ENCODE data around the gene REEP5. TPM values are rescaled to one million over a fixed set of nuclear protein-coding genes. Genes with fewer than 3 reads are reported as not detected.

The REEP5 gene
- total and polyA plus RNA-seq, 2 of the 13 experiments (the other 11 are each of a cell fraction or from before 2014, with no cell fraction given), result 49.4 to 239 TPM

DNA sequence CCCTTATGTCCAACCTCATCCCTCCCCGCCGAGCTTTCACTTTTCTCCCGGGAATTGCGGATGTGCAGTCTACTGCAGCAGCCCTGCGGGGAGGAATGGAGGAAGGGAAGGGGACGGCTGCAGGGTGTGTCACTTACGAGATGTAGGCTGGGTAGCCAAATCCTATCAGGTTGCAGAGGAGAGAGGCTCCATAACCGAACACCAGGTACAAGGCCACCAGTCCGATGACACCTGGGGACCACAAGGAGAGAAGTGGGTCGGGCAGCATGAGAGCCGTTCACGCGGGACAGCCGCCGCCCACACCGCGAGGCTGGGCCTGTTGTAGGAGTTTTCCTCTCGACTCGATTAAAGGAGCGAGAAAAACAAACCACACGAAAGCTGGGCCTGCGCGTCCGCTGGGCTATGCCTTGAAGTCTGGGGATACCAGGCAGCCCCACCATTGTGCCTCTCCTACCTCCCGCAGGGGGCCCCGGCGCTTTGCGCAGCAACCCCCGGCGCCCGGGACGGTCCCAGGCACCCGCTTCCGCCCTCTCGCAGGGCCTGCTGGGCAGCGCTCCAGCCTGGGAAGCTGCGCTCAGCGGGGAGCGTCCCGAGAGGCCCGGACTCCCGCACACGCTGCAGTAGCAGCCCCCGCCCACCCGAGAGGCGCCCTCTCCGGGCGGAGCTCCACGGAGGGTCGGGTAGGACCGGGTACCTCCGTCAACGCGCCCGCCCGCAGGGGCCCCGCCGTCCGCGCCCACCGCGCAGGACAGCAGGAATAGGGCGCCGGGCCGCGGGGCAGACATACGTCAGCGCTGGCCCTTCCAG lies 798 bp downstream of the REEP5 start (continued):
- TF ChIP-seq ZNF367 (CRISPR knock-in tag; IDR thresholded peaks at IDR 0.05; ENCODE audit: borderline replicate concordance), result peak; percentile 4; the same call in 1 of the 2 replicates
- peak; percentile 95 for TF ChIP-seq ZFX (CRISPR knock-in tag; IDR thresholded peaks at IDR 0.05; ENCODE audit: low read depth)
- no peak for TF ChIP-seq NFE2L1 (CRISPR knock-in tag; IDR thresholded peaks at IDR 0.05; ENCODE audit: borderline replicate concordance)
- TF ChIP-seq ZNF501 (CRISPR knock-in tag; IDR thresholded peaks at IDR 0.05), result peak; percentile 59; the same call in 1 of the 2 replicates
- no peak for TF ChIP-seq NONO (IDR thresholded peaks at IDR 0.05)
- TF ChIP-seq NONO (CRISPR knock-in tag; conservative IDR thresholded peaks at IDR 0.05), result no peak
- no peak for TF ChIP-seq ZNF788 (CRISPR knock-in tag; IDR thresholded peaks at IDR 0.05; ENCODE audit: borderline replicate concordance)
- TF ChIP-seq, protein P1, sequence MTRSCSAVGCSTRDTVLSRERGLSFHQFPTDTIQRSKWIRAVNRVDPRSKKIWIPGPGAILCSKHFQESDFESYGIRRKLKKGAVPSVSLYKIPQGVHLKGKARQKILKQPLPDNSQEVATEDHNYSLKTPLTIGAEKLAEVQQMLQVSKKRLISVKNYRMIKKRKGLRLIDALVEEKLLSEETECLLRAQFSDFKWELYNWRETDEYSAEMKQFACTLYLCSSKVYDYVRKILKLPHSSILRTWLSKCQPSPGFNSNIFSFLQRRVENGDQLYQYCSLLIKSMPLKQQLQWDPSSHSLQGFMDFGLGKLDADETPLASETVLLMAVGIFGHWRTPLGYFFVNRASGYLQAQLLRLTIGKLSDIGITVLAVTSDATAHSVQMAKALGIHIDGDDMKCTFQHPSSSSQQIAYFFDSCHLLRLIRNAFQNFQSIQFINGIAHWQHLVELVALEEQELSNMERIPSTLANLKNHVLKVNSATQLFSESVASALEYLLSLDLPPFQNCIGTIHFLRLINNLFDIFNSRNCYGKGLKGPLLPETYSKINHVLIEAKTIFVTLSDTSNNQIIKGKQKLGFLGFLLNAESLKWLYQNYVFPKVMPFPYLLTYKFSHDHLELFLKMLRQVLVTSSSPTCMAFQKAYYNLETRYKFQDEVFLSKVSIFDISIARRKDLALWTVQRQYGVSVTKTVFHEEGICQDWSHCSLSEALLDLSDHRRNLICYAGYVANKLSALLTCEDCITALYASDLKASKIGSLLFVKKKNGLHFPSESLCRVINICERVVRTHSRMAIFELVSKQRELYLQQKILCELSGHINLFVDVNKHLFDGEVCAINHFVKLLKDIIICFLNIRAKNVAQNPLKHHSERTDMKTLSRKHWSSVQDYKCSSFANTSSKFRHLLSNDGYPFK (CRISPR knock-in tag; IDR thresholded peaks at IDR 0.05; ENCODE audit: borderline replicate concordance), result no peak
- TF ChIP-seq SALL2 (CRISPR knock-in tag; IDR thresholded peaks at IDR 0.05), result no peak
- TF ChIP-seq, protein P2, sequence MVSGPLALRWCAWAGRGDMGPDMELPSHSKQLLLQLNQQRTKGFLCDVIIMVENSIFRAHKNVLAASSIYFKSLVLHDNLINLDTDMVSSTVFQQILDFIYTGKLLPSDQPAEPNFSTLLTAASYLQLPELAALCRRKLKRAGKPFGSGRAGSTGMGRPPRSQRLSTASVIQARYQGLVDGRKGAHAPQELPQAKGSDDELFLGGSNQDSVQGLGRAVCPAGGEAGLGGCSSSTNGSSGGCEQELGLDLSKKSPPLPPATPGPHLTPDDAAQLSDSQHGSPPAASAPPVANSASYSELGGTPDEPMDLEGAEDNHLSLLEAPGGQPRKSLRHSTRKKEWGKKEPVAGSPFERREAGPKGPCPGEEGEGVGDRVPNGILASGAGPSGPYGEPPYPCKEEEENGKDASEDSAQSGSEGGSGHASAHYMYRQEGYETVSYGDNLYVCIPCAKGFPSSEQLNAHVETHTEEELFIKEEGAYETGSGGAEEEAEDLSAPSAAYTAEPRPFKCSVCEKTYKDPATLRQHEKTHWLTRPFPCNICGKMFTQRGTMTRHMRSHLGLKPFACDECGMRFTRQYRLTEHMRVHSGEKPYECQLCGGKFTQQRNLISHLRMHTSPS (CRISPR knock-in tag; IDR thresholded peaks at IDR 0.05; ENCODE audit: low read depth), result no peak
- TF ChIP-seq BCL6 (CRISPR knock-in tag; IDR thresholded peaks at IDR 0.05), result no peak
- no peak for TF ChIP-seq ARNT (IDR thresholded peaks at IDR 0.05)
- no peak for TF ChIP-seq ZNF354B (CRISPR knock-in tag; IDR thresholded peaks at IDR 0.05)
- no peak for TF ChIP-seq ZC3H4 (CRISPR knock-in tag; IDR thresholded peaks at IDR 0.05; ENCODE audit: borderline replicate concordance)
- TF ChIP-seq SRY (CRISPR knock-in tag; IDR thresholded peaks at IDR 0.05), result no peak
- TF ChIP-seq, protein P3, sequence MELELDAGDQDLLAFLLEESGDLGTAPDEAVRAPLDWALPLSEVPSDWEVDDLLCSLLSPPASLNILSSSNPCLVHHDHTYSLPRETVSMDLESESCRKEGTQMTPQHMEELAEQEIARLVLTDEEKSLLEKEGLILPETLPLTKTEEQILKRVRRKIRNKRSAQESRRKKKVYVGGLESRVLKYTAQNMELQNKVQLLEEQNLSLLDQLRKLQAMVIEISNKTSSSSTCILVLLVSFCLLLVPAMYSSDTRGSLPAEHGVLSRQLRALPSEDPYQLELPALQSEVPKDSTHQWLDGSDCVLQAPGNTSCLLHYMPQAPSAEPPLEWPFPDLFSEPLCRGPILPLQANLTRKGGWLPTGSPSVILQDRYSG (CRISPR knock-in tag; IDR thresholded peaks at IDR 0.05), result no peak
- TF ChIP-seq HMG20A (CRISPR knock-in tag; IDR thresholded peaks at IDR 0.05; ENCODE audit: borderline replicate concordance), result no peak
- TF ChIP-seq, protein P4, sequence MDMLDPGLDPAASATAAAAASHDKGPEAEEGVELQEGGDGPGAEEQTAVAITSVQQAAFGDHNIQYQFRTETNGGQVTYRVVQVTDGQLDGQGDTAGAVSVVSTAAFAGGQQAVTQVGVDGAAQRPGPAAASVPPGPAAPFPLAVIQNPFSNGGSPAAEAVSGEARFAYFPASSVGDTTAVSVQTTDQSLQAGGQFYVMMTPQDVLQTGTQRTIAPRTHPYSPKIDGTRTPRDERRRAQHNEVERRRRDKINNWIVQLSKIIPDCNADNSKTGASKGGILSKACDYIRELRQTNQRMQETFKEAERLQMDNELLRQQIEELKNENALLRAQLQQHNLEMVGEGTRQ (IDR thresholded peaks at IDR 0.05; ENCODE audit: low read depth, low read length), result no peak
- TF ChIP-seq, protein P4 (CRISPR knock-in tag; IDR thresholded peaks at IDR 0.05; ENCODE audit: borderline replicate concordance), result no peak
- no peak for TF ChIP-seq ZNF101 (CRISPR knock-in tag; IDR thresholded peaks at IDR 0.05; ENCODE audit: borderline replicate concordance, low read depth)
- no peak for TF ChIP-seq ZSCAN12 (CRISPR knock-in tag; IDR thresholded peaks at IDR 0.05)
- TF ChIP-seq ZSCAN22 (CRISPR knock-in tag; IDR thresholded peaks at IDR 0.05), result no peak
- TF ChIP-seq HOXA9 (CRISPR knock-in tag; IDR thresholded peaks at IDR 0.05; ENCODE audit: borderline replicate concordance), result no peak
